ENCODE measurements around the gene WDFY4.

Gene WDFY4

GRCh38 chr10:48656241-48656913, 28.3 kb upstream of the WDFY4 start:
- DNase-seq (ENCODE audit: low spot score) = peak; percentile 55

DNA sequence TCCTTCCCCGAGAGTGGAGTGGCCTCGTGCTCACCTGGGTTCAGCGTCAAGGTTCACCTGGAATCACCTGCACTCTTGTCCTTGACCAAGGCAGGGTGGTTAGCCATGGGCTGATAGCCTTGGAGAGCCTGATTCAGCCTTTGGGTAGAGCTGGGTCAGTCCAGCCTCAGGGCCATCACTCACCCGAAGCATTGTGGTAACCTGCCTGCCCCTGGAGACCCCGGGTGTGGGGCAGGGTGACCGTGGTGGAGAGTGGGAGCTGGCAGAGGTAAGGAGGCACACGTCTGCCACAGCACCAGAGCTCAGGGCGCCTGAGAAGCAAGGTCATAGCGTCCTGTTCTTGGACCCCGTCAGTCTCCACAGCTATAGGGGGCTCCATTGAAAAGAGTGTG, 27.8 kb upstream of the WDFY4 start:
- DNase-seq (ENCODE audit: low spot score) = no peak

DNA sequence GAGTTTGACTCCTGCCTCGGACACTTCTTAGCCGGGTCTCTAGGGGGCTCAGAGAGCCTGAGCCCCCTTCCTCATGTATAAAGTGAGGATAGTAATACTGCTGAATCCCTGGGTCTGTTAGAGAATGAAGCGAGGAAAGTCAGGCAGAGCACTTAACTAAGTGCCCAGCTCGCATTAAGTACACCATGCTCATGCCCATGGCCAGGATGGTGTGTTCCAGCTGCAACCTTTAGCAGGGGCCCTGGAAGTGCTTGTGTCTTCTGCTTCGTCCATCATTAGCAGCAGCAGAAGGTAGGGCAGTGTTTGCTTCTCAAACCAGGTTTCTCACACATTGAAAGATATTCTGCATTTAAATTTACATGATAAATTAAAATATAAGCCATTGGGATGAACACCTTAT, 27.3 kb upstream of the WDFY4 start:
- no peak for DNase-seq (ENCODE audit: low spot score)

DNA sequence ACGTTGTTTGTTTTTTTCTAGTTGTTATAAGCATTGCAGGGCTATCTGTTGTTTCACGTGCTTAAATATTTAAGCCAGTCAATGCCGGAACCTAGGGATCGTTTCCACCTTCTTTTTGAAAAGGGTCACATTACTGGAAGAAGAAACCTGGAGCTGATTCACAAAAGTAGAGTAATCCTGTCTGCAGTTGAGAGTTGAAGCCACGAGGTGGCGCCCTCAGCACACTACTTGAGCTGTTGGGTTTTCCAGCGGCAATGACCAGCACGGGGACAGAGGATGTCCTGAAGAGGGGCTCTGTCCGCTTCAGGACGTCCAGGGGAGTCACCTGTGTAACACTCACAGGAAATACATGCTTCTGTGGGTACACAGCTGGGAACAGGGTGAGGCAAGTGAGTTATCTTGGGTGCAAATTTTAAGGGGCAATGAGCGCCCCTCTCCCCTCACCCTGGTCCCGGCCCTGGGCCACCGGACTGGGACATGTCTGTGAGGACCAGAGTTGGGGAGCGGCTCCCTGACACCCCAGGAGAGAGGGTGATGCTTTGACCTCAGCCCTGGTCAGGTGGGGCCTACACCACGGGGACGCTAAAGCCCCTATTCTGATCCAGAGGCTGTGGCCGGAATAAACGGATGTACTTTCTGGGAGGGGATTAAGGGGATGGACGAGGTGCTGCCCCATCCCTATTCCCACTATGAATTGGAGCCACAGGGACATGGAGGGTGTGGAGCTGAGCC, 26.3 kb upstream of the WDFY4 start:
- peak; percentile 73 for DNase-seq (ENCODE audit: low spot score)

GRCh38 chr10:48658975-48659269, 25.8 kb upstream of the WDFY4 start:
- DNase-seq (ENCODE audit: low spot score) = no peak

- DNase-seq (ENCODE audit: low spot score) = no peak
These were observed 24.9 kb upstream of the WDFY4 start for GRCh38 chr10:48659790-48660189.

GRCh38 chr10:48661441-48661840, 23.2 kb upstream of the WDFY4 start:
- DNase-seq (ENCODE audit: low spot score) = no peak

- no peak for DNase-seq (ENCODE audit: low spot score)
These were observed 16.6 kb upstream of the WDFY4 start for GRCh38 chr10:48667960-48668590.

DNA sequence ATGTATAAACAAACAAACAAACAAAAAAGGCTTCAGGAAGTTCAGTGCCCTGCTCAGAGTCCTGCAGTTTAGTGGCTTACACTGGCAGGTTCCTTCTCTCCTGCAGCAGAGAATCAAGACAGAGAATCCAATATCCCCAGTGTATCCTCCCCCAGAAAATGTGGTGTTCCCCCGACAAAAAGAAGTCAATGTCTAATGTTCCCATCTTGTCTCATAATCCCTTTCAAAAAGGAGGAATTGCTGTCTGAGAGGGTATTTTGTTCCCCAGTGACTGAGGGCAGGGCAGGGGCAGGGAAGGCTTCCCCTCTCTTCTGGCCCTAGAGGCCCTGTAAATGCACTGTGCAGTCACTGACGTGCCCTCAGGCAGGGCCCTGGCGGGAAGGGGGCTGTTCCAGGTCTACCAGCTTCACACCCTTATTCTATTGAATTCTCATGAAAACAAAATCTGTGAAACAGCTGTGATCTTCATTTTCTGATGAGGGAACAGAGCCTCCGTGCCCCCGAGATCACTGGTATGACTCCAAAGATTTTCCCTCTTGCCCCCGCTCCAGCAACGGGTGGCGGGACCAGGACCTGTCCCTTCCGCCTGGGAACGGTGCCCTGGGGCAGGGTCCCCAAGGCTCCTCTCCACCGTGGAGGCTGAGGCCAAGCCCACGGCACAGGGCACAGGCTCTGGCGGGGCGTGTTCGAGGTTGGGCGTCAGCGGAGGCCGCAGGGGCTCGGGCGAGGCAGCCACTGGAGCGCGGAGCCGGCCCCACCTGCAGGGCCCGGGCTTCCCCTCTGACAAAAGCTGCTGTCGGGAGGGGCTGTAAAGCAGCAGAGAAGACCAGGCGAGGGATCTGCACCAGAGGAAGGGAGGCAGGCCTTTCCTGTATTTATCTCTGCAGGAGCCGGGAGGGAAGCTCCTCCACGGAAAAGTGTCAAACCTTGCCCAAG, 13.4 kb upstream of the WDFY4 start:
- DNase-seq (ENCODE audit: low spot score) = no peak

DNA sequence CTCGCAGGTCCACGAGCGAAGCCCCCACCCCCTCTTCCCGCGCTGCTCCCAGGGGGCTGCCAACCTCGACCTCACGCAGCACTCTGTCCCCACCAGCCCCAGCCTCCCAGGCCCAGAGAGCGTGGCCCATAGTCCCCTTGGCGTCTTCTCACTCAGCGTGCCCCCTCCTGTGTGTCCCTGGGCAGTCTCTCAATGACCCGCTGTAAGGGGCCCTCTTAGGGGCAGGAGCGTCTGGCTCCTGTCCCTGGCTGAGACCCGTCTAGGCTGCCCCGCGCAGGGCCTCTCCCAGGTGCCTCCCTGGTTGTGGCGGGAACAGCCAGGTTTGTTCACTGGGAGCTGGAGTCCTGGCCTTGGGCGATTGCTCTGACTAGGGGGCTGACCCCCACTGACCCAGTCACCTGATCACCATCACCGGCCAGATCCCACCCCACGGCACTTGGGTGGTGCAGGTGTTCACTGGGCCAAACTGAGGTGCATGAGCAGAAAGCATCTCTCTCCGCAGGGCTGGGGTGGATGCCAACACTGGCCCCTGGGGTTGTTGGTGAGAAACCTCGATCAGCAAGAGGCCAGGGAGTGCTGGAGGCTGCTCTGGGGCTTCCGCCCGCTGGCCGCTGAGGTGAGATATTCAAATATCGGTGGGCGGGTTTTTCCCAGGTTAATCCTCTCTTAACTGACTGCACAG, 12.6 kb upstream of the WDFY4 start:
- DNase-seq (ENCODE audit: low spot score) = no peak

GRCh38 chr10:48672596-48673265, 11.9 kb upstream of the WDFY4 start:
- DNase-seq (ENCODE audit: low spot score) = no peak

DNA sequence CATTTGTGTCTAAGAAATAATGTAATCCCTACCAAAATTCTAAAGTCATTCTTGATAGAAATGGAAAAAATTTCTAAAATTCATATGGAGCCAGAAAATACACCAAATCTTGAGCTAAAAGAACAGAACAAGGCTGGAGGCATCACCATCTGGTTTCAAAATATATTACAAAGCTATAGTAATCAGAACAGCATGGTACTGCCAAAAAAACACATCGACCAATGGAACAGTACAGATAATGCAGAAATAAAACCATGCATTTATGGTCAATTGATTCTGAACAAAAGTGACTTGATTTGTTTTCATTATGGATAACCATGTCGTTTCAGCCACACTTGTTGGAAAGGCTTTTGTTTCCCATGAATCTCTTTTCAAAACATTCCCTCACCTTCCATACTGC, 7.0 kb upstream of the WDFY4 start:
- DNase-seq (ENCODE audit: low spot score) = no peak

- DNase-seq (ENCODE audit: low spot score) = no peak
These were observed 6.6 kb upstream of the WDFY4 start for GRCh38 chr10:48678041-48678440.

GRCh38 chr10:48681740-48682139, 2.9 kb upstream of the WDFY4 start:
- DNase-seq (ENCODE audit: low spot score) = no peak

DNA sequence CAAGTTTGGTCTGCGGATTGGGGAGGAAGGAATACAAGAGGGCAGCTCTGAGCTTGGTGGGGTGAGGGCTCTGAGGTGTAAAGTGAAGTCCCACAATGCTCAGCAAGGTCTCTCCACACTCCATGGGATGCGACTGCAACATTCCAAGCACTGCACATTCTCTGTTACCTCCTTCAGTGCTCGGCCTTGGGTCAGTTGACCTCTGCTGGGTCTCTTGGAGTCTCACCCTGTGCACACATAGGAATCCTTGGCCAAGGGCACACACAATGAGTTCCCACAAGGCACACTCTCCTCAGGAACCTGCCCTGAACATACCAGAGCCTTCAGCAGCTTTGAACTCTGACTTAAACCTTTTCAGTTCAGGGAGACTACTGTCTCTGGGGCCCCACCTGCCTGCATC, 2.4 kb upstream of the WDFY4 start:
- no peak for DNase-seq (ENCODE audit: low spot score)

GRCh38 chr10:48683424-48683823, 1.2 kb upstream of the WDFY4 start:
- no peak for DNase-seq (ENCODE audit: low spot score)

- DNase-seq (ENCODE audit: low spot score) = no peak
These were observed 805 bp upstream of the WDFY4 start for GRCh38 chr10:48683868-48684267.

DNA sequence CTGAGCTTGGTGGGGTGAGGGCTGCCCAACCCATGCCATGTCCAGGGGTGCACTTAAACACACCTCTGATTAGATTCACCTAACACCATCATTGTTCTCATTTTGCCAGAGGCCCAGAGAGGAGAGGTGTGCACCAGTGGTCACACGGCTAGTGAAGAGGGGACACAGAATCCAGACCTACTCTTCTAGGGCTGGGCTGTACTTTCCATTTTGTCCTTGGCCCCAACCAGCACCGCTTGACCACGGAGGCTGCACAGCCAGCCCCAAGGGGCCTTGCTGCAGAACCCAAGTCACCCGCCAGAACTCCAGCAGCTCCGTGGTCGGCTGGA, 246 bp upstream of the WDFY4 start:
- no peak for DNase-seq (ENCODE audit: low spot score)

DNA sequence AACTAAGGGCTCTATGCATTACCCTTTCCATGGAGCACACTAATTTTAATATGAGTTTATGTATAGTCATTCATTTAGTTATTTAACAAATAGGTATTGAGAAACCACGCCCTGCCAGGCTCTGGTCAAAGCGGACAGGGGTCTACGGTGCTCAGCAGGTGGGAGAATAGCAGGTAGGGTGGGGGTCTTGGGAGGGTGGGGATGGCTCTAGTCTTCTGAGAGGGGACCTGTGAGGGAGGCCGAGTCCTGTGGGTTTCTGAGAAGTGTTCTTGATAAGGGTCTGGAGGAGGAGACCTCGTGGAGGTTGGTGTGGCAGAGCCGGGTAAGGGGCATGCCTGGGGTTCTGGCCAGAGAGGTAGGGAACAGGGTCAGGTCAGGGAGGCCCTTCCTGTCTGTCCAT, 1.1 kb downstream of the WDFY4 start:
- no peak for DNase-seq (ENCODE audit: low spot score)

DNA sequence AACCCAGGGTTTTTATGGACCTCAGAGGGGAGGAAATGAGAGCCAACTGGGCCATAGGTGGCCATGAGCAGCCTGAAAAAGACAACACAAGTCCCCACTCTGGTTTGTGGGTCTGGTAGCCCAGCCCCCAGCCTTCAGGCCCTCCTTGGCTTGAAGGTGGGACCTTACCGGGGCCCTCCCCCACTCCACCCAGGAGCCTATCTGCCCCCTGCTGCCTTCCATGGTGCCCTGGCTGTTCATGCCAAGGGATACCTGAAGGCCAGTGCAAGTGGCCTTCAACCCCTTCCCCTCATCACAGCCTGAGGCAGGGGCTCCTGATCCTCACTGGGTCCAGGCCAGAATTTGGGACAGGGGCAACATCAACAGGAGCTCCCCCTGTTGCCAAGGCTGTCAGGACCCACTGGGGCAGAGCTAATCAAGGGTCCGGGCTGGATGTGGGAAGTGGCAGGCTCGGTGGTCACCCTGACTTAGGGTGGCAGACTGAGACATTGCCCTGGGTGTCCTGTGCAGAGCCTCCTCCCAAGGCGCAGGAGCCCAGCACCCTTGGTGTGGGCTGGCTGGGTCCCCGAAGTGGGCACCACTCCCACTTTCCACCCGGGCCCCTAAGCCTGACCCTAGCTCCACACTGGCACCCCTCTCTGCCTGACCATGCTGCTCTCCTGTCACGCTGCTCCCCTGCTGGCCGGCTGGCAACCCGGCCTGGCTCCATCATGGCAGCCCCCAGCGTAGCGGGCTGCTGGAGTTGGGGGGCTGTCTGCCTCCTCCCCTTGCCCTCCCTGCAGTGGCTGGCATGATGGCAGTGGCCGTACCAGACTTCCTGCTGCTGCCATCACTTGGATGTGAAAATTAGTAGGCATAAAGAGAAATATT, 6.4 kb downstream of the WDFY4 start:
- DNase-seq (ENCODE audit: low spot score) = no peak

Measured in cerebellar cortex (tissue), 1 donor.